GM12878 (cell line): ENCODE measurements around the gene PSMD11. TPM values are rescaled to one million over a fixed set of nuclear protein-coding genes. Genes with fewer than 3 reads are reported as not detected.

Source experiments
- ASH2L ChIP-seq: fragments of 300-600, 200-600 bp; sonication (generic); IDR thresholded peaks from 2 replicates; pipeline ENCODE4 v1.6.1; 2017; ENCODE audit warnings: low read depth, mild to moderate bottlenecking, borderline replicate concordance
- BCL11A ChIP-seq: IDR thresholded peaks from 2 replicates; pipeline ENCODE4 v1.6.1; 2011; ENCODE audit warnings: low read depth, low read length
- CBFB ChIP-seq: IDR thresholded peaks from 2 replicates; pipeline ENCODE4 v1.6.1; 2016; ENCODE audit warnings: antibody characterized with exemption, low read depth
- EP300 ChIP-seq, 2 experiments: fragments of 150-350 bp in 1 of 2; IDR thresholded peaks; 2 replicates each; pipeline ENCODE4 v1.6.1; 2011 to 2012; ENCODE audit warnings: low read depth in 2 of 2, low read length in 2 of 2, borderline replicate concordance in 1 of 2, improper control_type of control experiment in 1 of 2, inconsistent platforms in 1 of 2; ENCODE audit not compliant: control insufficient read depth in 1 of 2
- MXI1 ChIP-seq: fragments of 150-350 bp; IDR thresholded peaks from 2 replicates; pipeline ENCODE4 v1.6.1; 2011; ENCODE audit warnings: low read depth, mild to moderate bottlenecking, inconsistent platforms, low read length, improper control_type of control experiment
- POLR2AphosphoS2 ChIP-seq: IDR thresholded peaks from 2 replicates; pipeline ENCODE4 v1.6.1; 2011; ENCODE audit warnings: low read depth, mild to moderate bottlenecking, low read length, improper control_type of control experiment, moderate library complexity
- RAD21 ChIP-seq: IDR thresholded peaks from 2 replicates; pipeline ENCODE4 v1.6.1; 2011; ENCODE audit warnings: mild to moderate bottlenecking, low read depth, low read length, moderate library complexity; ENCODE audit not compliant: insufficient read depth
- TBL1XR1 ChIP-seq: IDR thresholded peaks from 2 replicates; pipeline ENCODE4 v1.6.1; 2012; ENCODE audit warnings: low read depth, low read length, improper control_type of control experiment
- TCF7 ChIP-seq: IDR thresholded peaks from 2 replicates; pipeline ENCODE4 v1.6.1; 2014; ENCODE audit warnings: antibody characterized with exemption, borderline replicate concordance
- polyA plus RNA-seq, 11 experiments: library from polyadenylated mRNA; depleted of rRNA in 4 of 11; unstranded in 6 of 11; stranded (reverse) in 5 of 11; fragments of >200 nt; fragmentation: Nextera tagmentation in 4 of 11; fragmentation: Illumina TruSeq in 1 of 11; extraction: Ambion mirVana in 4 of 11; extraction: Trizol in 1 of 11; gene quantifications; 1 replicate in 1 of 11; 2 replicates in 10 of 11; pipeline versions ENCODE4 v1.2.1 to v1.2.3, GENCODE V29; 2011 to 2016; ENCODE audit warnings: inconsistent platforms in 2 of 11, missing spikeins in 2 of 11, low read depth in 1 of 11
- total RNA-seq, 4 experiments: library from RNA; depleted of rRNA in 3 of 4; stranded (reverse); fragments of >200 nt in 3 of 4; fragmentation: Illumina TruSeq in 1 of 4; extraction: Trizol in 1 of 4; gene quantifications; 2 replicates each; pipeline versions ENCODE4 v1.2.1 to v1.2.3, GENCODE V29; 2013 to 2021
- TF ChIP-seq, protein P1 (sequence below): fragments of 450-650 bp; formaldehyde crosslinking; IDR thresholded peaks from 2 replicates; pipeline ENCODE4 v1.5.0; 2022; ENCODE audit warnings: mild to moderate bottlenecking, missing genetic modification characterization
- TF ChIP-seq, protein P2 (sequence below): fragments of 450-650 bp; IDR thresholded peaks from 2 replicates; pipeline ENCODE4 v1.6.1; 2017; ENCODE audit warnings: mild to moderate bottlenecking, moderate library complexity
- TF ChIP-seq, protein P3 (sequence below): fragments of 450-650 bp; IDR thresholded peaks from 2 replicates; pipeline ENCODE4 v1.6.1; 2017; ENCODE audit warnings: mild to moderate bottlenecking, moderate library complexity
- TF ChIP-seq, protein P4 (sequence below): IDR thresholded peaks from 2 replicates; pipeline ENCODE4 v1.6.1; 2012; ENCODE audit warnings: low read length, inconsistent platforms

Gene PSMD11
- total and polyA plus RNA-seq, 10 of the 15 experiments (the other 5 are each of a cell fraction or from before 2014, with no cell fraction given): 84.1 to 319 (median 120) TPM

DNA sequence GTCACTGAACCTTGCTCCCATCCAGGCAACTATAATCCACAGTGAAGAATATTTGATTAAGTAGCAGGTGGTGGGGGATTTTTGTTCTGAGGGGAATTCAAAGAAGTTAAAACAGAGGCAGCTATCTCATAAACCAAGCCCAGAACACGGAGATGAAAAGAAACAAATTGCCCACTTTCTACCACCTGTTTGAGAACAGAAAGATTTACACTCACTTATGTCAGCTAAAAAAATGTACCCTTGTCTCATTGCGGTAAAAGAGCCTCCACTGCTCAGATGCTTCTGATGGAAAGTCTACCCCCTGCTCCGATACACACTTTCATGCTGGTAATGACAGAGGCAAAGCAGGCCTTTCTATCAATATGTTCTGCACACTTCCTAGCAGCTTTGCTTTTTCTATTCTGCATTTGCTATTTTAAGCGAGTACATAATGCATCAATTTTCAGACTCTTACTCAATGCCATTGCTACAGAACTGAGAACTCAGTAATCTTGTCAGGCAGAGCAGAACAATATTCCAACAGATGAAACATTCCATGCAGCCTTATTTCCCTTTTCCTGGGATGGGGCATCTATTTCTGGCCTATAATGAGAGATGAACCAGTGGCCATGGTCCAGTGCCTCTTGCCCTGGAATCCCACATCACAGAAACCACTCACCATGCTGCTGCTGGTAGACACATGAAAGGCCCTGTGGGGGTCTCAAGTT, 71.5 kb downstream of the PSMD11 start (continued):
- TF ChIP-seq RAD21 (peak; percentile 43), EP300 (IDR thresholded peaks at IDR 0.05; ENCODE audit: borderline replicate concordance in 1 of 2, control insufficient read depth in 1 of 2, low read depth in 2 of 2, low read length in 2 of 2) (peak; percentile 75 to 87), ASH2L (peak; percentile 51; the same call in 1 of the 2 replicates), MXI1 (peak; percentile 57; the same call in 1 of the 2 replicates), TBL1XR1 (peak; percentile 72; the same call in 1 of the 2 replicates), TCF7 (peak; percentile 81), CBFB (peak; percentile 80), BCL11A (0 out of 2 replicates have a peak, but pooled peaks have one; percentile 3), POLR2AphosphoS2 (no peak)
- TF ChIP-seq, protein P1, sequence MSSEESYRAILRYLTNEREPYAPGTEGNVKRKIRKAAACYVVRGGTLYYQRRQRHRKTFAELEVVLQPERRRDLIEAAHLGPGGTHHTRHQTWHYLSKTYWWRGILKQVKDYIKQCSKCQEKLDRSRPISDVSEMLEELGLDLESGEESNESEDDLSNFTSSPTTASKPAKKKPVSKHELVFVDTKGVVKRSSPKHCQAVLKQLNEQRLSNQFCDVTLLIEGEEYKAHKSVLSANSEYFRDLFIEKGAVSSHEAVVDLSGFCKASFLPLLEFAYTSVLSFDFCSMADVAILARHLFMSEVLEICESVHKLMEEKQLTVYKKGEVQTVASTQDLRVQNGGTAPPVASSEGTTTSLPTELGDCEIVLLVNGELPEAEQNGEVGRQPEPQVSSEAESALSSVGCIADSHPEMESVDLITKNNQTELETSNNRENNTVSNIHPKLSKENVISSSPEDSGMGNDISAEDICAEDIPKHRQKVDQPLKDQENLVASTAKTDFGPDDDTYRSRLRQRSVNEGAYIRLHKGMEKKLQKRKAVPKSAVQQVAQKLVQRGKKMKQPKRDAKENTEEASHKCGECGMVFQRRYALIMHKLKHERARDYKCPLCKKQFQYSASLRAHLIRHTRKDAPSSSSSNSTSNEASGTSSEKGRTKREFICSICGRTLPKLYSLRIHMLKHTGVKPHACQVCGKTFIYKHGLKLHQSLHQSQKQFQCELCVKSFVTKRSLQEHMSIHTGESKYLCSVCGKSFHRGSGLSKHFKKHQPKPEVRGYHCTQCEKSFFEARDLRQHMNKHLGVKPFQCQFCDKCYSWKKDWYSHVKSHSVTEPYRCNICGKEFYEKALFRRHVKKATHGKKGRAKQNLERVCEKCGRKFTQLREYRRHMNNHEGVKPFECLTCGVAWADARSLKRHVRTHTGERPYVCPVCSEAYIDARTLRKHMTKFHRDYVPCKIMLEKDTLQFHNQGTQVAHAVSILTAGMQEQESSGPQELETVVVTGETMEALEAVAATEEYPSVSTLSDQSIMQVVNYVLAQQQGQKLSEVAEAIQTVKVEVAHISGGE: no peak
- TF ChIP-seq, protein P2, sequence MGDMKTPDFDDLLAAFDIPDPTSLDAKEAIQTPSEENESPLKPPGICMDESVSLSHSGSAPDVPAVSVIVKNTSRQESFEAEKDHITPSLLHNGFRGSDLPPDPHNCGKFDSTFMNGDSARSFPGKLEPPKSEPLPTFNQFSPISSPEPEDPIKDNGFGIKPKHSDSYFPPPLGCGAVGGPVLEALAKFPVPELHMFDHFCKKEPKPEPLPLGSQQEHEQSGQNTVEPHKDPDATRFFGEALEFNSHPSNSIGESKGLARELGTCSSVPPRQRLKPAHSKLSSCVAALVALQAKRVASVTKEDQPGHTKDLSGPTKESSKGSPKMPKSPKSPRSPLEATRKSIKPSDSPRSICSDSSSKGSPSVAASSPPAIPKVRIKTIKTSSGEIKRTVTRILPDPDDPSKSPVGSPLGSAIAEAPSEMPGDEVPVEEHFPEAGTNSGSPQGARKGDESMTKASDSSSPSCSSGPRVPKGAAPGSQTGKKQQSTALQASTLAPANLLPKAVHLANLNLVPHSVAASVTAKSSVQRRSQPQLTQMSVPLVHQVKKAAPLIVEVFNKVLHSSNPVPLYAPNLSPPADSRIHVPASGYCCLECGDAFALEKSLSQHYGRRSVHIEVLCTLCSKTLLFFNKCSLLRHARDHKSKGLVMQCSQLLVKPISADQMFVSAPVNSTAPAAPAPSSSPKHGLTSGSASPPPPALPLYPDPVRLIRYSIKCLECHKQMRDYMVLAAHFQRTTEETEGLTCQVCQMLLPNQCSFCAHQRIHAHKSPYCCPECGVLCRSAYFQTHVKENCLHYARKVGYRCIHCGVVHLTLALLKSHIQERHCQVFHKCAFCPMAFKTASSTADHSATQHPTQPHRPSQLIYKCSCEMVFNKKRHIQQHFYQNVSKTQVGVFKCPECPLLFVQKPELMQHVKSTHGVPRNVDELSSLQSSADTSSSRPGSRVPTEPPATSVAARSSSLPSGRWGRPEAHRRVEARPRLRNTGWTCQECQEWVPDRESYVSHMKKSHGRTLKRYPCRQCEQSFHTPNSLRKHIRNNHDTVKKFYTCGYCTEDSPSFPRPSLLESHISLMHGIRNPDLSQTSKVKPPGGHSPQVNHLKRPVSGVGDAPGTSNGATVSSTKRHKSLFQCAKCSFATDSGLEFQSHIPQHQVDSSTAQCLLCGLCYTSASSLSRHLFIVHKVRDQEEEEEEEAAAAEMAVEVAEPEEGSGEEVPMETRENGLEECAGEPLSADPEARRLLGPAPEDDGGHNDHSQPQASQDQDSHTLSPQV: peak; percentile 12; the same call in 1 of the 2 replicates
- TF ChIP-seq, protein P3, sequence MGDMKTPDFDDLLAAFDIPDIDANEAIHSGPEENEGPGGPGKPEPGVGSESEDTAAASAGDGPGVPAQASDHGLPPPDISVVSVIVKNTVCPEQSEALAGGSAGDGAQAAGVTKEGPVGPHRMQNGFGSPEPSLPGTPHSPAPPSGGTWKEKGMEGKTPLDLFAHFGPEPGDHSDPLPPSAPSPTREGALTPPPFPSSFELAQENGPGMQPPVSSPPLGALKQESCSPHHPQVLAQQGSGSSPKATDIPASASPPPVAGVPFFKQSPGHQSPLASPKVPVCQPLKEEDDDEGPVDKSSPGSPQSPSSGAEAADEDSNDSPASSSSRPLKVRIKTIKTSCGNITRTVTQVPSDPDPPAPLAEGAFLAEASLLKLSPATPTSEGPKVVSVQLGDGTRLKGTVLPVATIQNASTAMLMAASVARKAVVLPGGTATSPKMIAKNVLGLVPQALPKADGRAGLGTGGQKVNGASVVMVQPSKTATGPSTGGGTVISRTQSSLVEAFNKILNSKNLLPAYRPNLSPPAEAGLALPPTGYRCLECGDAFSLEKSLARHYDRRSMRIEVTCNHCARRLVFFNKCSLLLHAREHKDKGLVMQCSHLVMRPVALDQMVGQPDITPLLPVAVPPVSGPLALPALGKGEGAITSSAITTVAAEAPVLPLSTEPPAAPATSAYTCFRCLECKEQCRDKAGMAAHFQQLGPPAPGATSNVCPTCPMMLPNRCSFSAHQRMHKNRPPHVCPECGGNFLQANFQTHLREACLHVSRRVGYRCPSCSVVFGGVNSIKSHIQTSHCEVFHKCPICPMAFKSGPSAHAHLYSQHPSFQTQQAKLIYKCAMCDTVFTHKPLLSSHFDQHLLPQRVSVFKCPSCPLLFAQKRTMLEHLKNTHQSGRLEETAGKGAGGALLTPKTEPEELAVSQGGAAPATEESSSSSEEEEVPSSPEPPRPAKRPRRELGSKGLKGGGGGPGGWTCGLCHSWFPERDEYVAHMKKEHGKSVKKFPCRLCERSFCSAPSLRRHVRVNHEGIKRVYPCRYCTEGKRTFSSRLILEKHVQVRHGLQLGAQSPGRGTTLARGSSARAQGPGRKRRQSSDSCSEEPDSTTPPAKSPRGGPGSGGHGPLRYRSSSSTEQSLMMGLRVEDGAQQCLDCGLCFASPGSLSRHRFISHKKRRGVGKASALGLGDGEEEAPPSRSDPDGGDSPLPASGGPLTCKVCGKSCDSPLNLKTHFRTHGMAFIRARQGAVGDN: peak; percentile 90
- TF ChIP-seq, protein P4, sequence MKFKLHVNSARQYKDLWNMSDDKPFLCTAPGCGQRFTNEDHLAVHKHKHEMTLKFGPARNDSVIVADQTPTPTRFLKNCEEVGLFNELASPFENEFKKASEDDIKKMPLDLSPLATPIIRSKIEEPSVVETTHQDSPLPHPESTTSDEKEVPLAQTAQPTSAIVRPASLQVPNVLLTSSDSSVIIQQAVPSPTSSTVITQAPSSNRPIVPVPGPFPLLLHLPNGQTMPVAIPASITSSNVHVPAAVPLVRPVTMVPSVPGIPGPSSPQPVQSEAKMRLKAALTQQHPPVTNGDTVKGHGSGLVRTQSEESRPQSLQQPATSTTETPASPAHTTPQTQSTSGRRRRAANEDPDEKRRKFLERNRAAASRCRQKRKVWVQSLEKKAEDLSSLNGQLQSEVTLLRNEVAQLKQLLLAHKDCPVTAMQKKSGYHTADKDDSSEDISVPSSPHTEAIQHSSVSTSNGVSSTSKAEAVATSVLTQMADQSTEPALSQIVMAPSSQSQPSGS: peak; percentile 88
